Chondrocyte (in vitro differentiated cells): ENCODE data around the gene NT5C1A. TPM values are rescaled to one million over a fixed set of nuclear protein-coding genes. Genes with fewer than 3 reads are reported as not detected.
A peak's percentile ranks its signal among the peaks of the same experiment; 100 is the strongest.

Source experiments
- DNase-seq: peaks from one replicate; pipeline ENCODE4 v3.0.0; 2021; ENCODE audit warnings: mixed read lengths, low spot score
- H3K27ac Mint-ChIP-seq: one replicate; pipeline ENCODE4 v1.8.0; 2021; ENCODE audit warnings: mild to moderate bottlenecking, moderate library complexity, mixed read lengths; ENCODE audit not compliant: unreplicated experiment
- H3K27me3 Mint-ChIP-seq: 2 replicates; pipeline ENCODE4 v1.8.0; 2021; ENCODE audit warnings: low read depth, mixed read lengths
- H3K36me3 Mint-ChIP-seq: 2 replicates; pipeline ENCODE4 v1.8.0; 2021; ENCODE audit warnings: low read depth, mixed read lengths
- H3K4me1 Mint-ChIP-seq: 2 replicates; pipeline ENCODE4 v1.8.0; 2021; ENCODE audit warnings: low read depth, mild to moderate bottlenecking, mixed read lengths
- H3K4me3 Mint-ChIP-seq: one replicate; pipeline ENCODE4 v1.8.0; 2021; ENCODE audit warnings: mild to moderate bottlenecking, moderate library complexity, mixed read lengths; ENCODE audit not compliant: unreplicated experiment
- H3K9me3 Mint-ChIP-seq: 2 replicates; pipeline ENCODE4 v1.8.0; 2021; ENCODE audit warnings: low read depth, mixed read lengths
- CTCF ChIP-seq: fragments of 200-600 bp; sonication (generic); IDR thresholded peaks from 2 replicates; pipeline ENCODE4 v1.5.0; 2021; ENCODE audit warnings: antibody characterized with exemption, mild to moderate bottlenecking, moderate library complexity
- total RNA-seq: library from RNA; stranded (reverse); gene quantifications from 3 replicates; pipeline ENCODE4 v1.2.1, GENCODE V29; 2021

Gene NT5C1A
- total RNA-seq, 1 donor from 2014 or later, result 0.32 TPM

GRCh38 chr1:39654291-39654690, 17.6 kb downstream of the NT5C1A start:
- H3K4me1 Mint-ChIP-seq, result peaks cover 29% of the 10 kb centered on the region

GRCh38 chr1:39653546-39654031, 18.3 kb downstream of the NT5C1A start:
- H3K27ac Mint-ChIP-seq, result no peak overlapping the region
- H3K4me1 Mint-ChIP-seq, result peaks cover 30% of the 10 kb centered on the region
- TF ChIP-seq CTCF, result peak; percentile 97
- H3K4me3 Mint-ChIP-seq, result no peak overlapping the region
- H3K36me3 Mint-ChIP-seq, result no peaks in the 10 kb centered on the region
- no peak for DNase-seq
- H3K9me3 Mint-ChIP-seq, result no peaks in the 10 kb centered on the region
- H3K27me3 Mint-ChIP-seq, result peaks cover 6% of the 10 kb centered on the region

More at GRCh38 chr1:39654291-39654690, 17.6 kb downstream of the NT5C1A start:
- Mint-ChIP-seq H3K9me3 (no peaks in the 10 kb centered on the region), H3K27ac (no peak overlapping the region), H3K36me3 (no peaks in the 10 kb centered on the region), H3K27me3 (peaks cover 6% of the 10 kb centered on the region), H3K4me3 (no peak overlapping the region)
- DNase-seq, result no peak
- TF ChIP-seq CTCF, result no peak

GRCh38 chr1:39652554-39652953, 19.4 kb downstream of the NT5C1A start:
- Mint-ChIP-seq H3K9me3 (no peaks in the 10 kb centered on the region), H3K27me3 (peaks cover 6% of the 10 kb centered on the region), H3K36me3 (no peaks in the 10 kb centered on the region), H3K4me3 (no peak overlapping the region), H3K27ac (peak overlapping the region; percentile 80), H3K4me1 (peaks cover 36% of the 10 kb centered on the region)
- TF ChIP-seq CTCF, result no peak
- no peak for DNase-seq

GRCh38 chr1:39652105-39652504, 19.8 kb downstream of the NT5C1A start:
- DNase-seq, result no peak
- peaks cover 3% of the 10 kb centered on the region for H3K27me3 Mint-ChIP-seq
- H3K9me3 Mint-ChIP-seq, result no peaks in the 10 kb centered on the region
- no peaks in the 10 kb centered on the region for H3K36me3 Mint-ChIP-seq
- H3K27ac Mint-ChIP-seq, result peak overlapping the region; percentile 80
- H3K4me3 Mint-ChIP-seq, result no peak overlapping the region
- TF ChIP-seq CTCF, result no peak
- H3K4me1 Mint-ChIP-seq, result peaks cover 38% of the 10 kb centered on the region

- no peak for DNase-seq
- TF ChIP-seq CTCF, result no peak
- no peak overlapping the region for H3K4me3 Mint-ChIP-seq
- H3K4me1 Mint-ChIP-seq, result peaks cover 52% of the 10 kb centered on the region
- no peaks in the 10 kb centered on the region for H3K36me3 Mint-ChIP-seq
- no peaks in the 10 kb centered on the region for H3K9me3 Mint-ChIP-seq
- peak overlapping the region; percentile 27 for H3K27ac Mint-ChIP-seq
- H3K27me3 Mint-ChIP-seq, result peaks cover 1% of the 10 kb centered on the region
These were observed 21.5 kb downstream of the NT5C1A start for GRCh38 chr1:39650431-39650830.
